A549 (cell line): Measurements from ENCODE around the gene TTC12. TPM values are rescaled to one million over a fixed set of nuclear protein-coding genes. Genes with fewer than 3 reads are reported as not detected.

Source experiments
- ATAC-seq, 2 experiments: fragments of 200-7000 bp in 1 of 2; fragments of >200 bp in 1 of 2; cut with Nextera tagmentation in 1 of 2; cut with Tn5 transposase in 1 of 2; 3 replicates each; pipeline versions ENCODE4 v1.8.0 to v1.9.1; 2018 to 2020; ENCODE audit warnings: mild to moderate bottlenecking in 1 of 2, moderate library complexity in 1 of 2
- CTCF ChIA-PET: fragments of 300-600 bp; sonication (Branson Sonifier 250); formaldehyde crosslinking; extraction: SDS; loops from one replicate; lab custom pipeline; 2021; ENCODE audit warnings: antibody characterized with exemption, inconsistent platforms; lab: Yijun Ruan, JAX
- POLR2A ChIA-PET: fragments of 350-600 bp; formaldehyde crosslinking; extraction: SDS; loops from one replicate; lab custom pipeline; 2021; ENCODE audit warnings: antibody characterized with exemption, inconsistent platforms; lab: Yijun Ruan, JAX
- DNase-seq, 2 experiments: peaks; one replicate each; pipeline versions ENCODE4 v3.0.0 to v3.0.0-alpha.2; 2011 to 2016; ENCODE audit warnings: low read depth in 1 of 2, low spot score in 1 of 2
- FAIRE-seq: peaks from 2 replicates; lab custom pipeline; 2011; peaks lifted over from hg19 to GRCh38; lab: Jason Lieb, UNC
- H3K27ac ChIP-seq, 2 experiments: fragments of >200 bp; sonication (Bioruptor Twin); formaldehyde crosslinking; 3 replicates each; pipeline ENCODE4 v1.5.1; 2016 to 2017
- H3K4me1 ChIP-seq: fragments of >200 bp; sonication (Bioruptor Twin); formaldehyde crosslinking; 3 replicates; pipeline ENCODE4 v1.6.1; 2016
- H3K4me2 ChIP-seq: fragments of >200 bp; sonication (Bioruptor Twin); formaldehyde crosslinking; 3 replicates; pipeline ENCODE4 v1.6.1; 2016
- H3K4me3 ChIP-seq: fragments of >200 bp; sonication (Bioruptor Twin); formaldehyde crosslinking; 3 replicates; pipeline ENCODE4 v1.5.1; 2016
- H3K9me3 ChIP-seq: fragments of >200 bp; sonication (Bioruptor Twin); formaldehyde crosslinking; 3 replicates; pipeline ENCODE4 v1.6.1; 2016
- ATOH8 ChIP-seq: fragments of 250-450 bp; sonication (Bioruptor Pico); IDR thresholded peaks from 2 replicates; pipeline ENCODE4 v1.5.0; 2020; ENCODE audit warnings: low read depth, mild to moderate bottlenecking, moderate library complexity
- BCL3 ChIP-seq: fragments of >200 bp; sonication (Bioruptor Twin); formaldehyde crosslinking; IDR thresholded peaks from 3 replicates; pipeline ENCODE4 v1.6.1; 2016
- BHLHE40 ChIP-seq: IDR thresholded peaks from 2 replicates; pipeline ENCODE4 v1.6.1; 2012; ENCODE audit warnings: low read depth, low read length, inconsistent platforms
- CBX8 ChIP-seq: fragments of 200-600 bp; sonication (generic); IDR thresholded peaks from 2 replicates; pipeline ENCODE4 v1.6.1; 2016
- CEBPB ChIP-seq, 2 experiments: fragments of >200 bp in 1 of 2; sonication (Bioruptor Twin) in 1 of 2; formaldehyde crosslinking in 1 of 2; IDR thresholded peaks; 2 replicates each; pipeline ENCODE4 v1.6.1; 2012 to 2016
- EHF ChIP-seq: fragments of 250-450 bp; sonication (Bioruptor Pico); IDR thresholded peaks from 2 replicates; pipeline ENCODE4 v1.5.0; 2020; ENCODE audit warnings: mild to moderate bottlenecking
- EHMT2 ChIP-seq: fragments of 200-600 bp; sonication (generic); IDR thresholded peaks from 2 replicates; pipeline ENCODE4 v1.6.1; 2016; ENCODE audit warnings: antibody characterized with exemption, low read depth, mild to moderate bottlenecking, moderate library complexity
- ELK1 ChIP-seq: fragments of 150-350 bp; IDR thresholded peaks from 2 replicates; pipeline ENCODE4 v1.6.1; 2014; ENCODE audit warnings: low read depth, mild to moderate bottlenecking, low read length
- FOSB ChIP-seq: fragments of 250-450 bp; sonication (Bioruptor Pico); IDR thresholded peaks from 2 replicates; pipeline ENCODE4 v1.5.0; 2020; ENCODE audit warnings: mild to moderate bottlenecking, moderate library complexity
- FOXS1 ChIP-seq: fragments of 250-450 bp; sonication (Bioruptor Pico); IDR thresholded peaks from 2 replicates; pipeline ENCODE4 v1.5.0; 2020; ENCODE audit warnings: mild to moderate bottlenecking, moderate library complexity
- HES2 ChIP-seq: fragments of >200 bp; sonication (Bioruptor Twin); formaldehyde crosslinking; IDR thresholded peaks from 2 replicates; pipeline ENCODE4 v1.6.1; 2016
- HOXB13 ChIP-seq: fragments of 250-450 bp; sonication (Bioruptor Pico); IDR thresholded peaks from 2 replicates; pipeline ENCODE4 v1.5.0; 2020; ENCODE audit warnings: low read depth, mild to moderate bottlenecking, moderate library complexity
- JUN ChIP-seq, 2 experiments: fragments of >200 bp; sonication (Bioruptor Twin); formaldehyde crosslinking; IDR thresholded peaks; 2 replicates in 1 of 2; 3 replicates in 1 of 2; pipeline ENCODE4 v1.6.1; 2016 to 2017
- KDM1A ChIP-seq: fragments of 200-600 bp; sonication (generic); IDR thresholded peaks from 2 replicates; pipeline ENCODE4 v1.6.1; 2016; ENCODE audit warnings: low read depth, mild to moderate bottlenecking
- KDM5A ChIP-seq: fragments of 200-600 bp; sonication (generic); IDR thresholded peaks from 2 replicates; pipeline ENCODE4 v1.6.1; 2016; ENCODE audit warnings: antibody characterized with exemption, mild to moderate bottlenecking
- MAFK ChIP-seq: fragments of 450-650 bp; IDR thresholded peaks from 2 replicates; pipeline ENCODE4 v1.6.1; 2014; ENCODE audit not compliant: partially characterized antibody
- MAX ChIP-seq: IDR thresholded peaks from 2 replicates; pipeline ENCODE4 v1.6.1; 2012
- MYC ChIP-seq: IDR thresholded peaks from 2 replicates; pipeline ENCODE4 v1.6.1; 2012; ENCODE audit warnings: mild to moderate bottlenecking, inconsistent platforms, low read length, improper control_type of control experiment, borderline replicate concordance
- NFE2L2 ChIP-seq: fragments of 150-350 bp; conservative IDR thresholded peaks from 2 replicates; pipeline ENCODE4 v1.6.1; 2014; ENCODE audit warnings: low read length
- NR3C1 ChIP-seq: fragments of >200 bp; sonication (Bioruptor Twin); formaldehyde crosslinking; IDR thresholded peaks from 3 replicates; pipeline ENCODE4 v1.6.1; 2017
- PHF8 ChIP-seq: fragments of 200-600 bp; sonication (generic); IDR thresholded peaks from 2 replicates; pipeline ENCODE4 v1.6.1; 2016; ENCODE audit warnings: low read depth, mild to moderate bottlenecking, antibody characterized with exemption, moderate library complexity, borderline replicate concordance
- POLR2A ChIP-seq: IDR thresholded peaks from 2 replicates; pipeline ENCODE4 v1.6.1; 2012; ENCODE audit warnings: mild to moderate bottlenecking, low read length
- RAD21 ChIP-seq, 2 experiments: fragments of >200 bp in 1 of 2; sonication (Bioruptor Twin) in 1 of 2; formaldehyde crosslinking in 1 of 2; IDR thresholded peaks in 1 of 2; conservative IDR thresholded peaks in 1 of 2; 2 replicates in 1 of 2; 3 replicates in 1 of 2; pipeline ENCODE4 v1.6.1; 2012 to 2018; ENCODE audit warnings: inconsistent platforms in 1 of 2
- RCOR1 ChIP-seq: fragments of 150-350 bp; IDR thresholded peaks from 2 replicates; pipeline ENCODE4 v1.6.1; 2014; ENCODE audit warnings: antibody characterized with exemption, low read length, low read depth
- RFX5 ChIP-seq: fragments of 450-650 bp; IDR thresholded peaks from 2 replicates; pipeline ENCODE4 v1.7.1; 2014; ENCODE audit warnings: antibody characterized with exemption, mild to moderate bottlenecking, moderate library complexity
- RNF2 ChIP-seq: fragments of 200-600 bp; sonication (generic); IDR thresholded peaks from 2 replicates; pipeline ENCODE4 v1.6.1; 2016; ENCODE audit warnings: low read depth, mild to moderate bottlenecking, antibody characterized with exemption, moderate library complexity, borderline replicate concordance
- SMC3 ChIP-seq: fragments of >200 bp; sonication (Bioruptor Twin); formaldehyde crosslinking; IDR thresholded peaks from 3 replicates; pipeline ENCODE4 v1.6.1; 2018; ENCODE audit warnings: inconsistent platforms
- SREBF2 ChIP-seq: fragments of 450-650 bp; IDR thresholded peaks from 2 replicates; pipeline ENCODE4 v1.6.1; 2014; ENCODE audit warnings: mild to moderate bottlenecking, moderate library complexity
- TFCP2L1 ChIP-seq: fragments of 250-450 bp; sonication (Bioruptor Pico); IDR thresholded peaks from 2 replicates; pipeline ENCODE4 v1.5.0; 2021; ENCODE audit warnings: mild to moderate bottlenecking
- TP53 ChIP-seq: fragments of 250-450 bp; sonication (Bioruptor Pico); IDR thresholded peaks from 2 replicates; pipeline ENCODE4 v1.5.0; 2021; ENCODE audit warnings: mild to moderate bottlenecking, moderate library complexity
- ZFP36 ChIP-seq: fragments of 450-650 bp; IDR thresholded peaks from 2 replicates; pipeline ENCODE4 v1.6.1; 2014; ENCODE audit warnings: borderline replicate concordance; ENCODE audit not compliant: partially characterized antibody
- ZNF302 ChIP-seq: fragments of 250-450 bp; sonication (Bioruptor Pico); IDR thresholded peaks from 2 replicates; pipeline ENCODE4 v1.9.0; 2021; ENCODE audit warnings: inconsistent platforms, mild to moderate bottlenecking, moderate library complexity
- WGBS: methylation state at CpG from one replicate; pipeline ENCODE4 v1.1.6; 2017; ENCODE audit errors: missing lambda C conversion rate; 5-methylcytosine and 5-hydroxymethylcytosine counted together
- polyA plus RNA-seq, 4 experiments: library from polyadenylated mRNA; depleted of rRNA in 3 of 4; stranded (reverse); fragments of >200 nt; fragmentation: RNase III in 1 of 4; extraction: RNeasy Plus Mini Kit Qiagen cat#74134 plus additional on column Dnase treatment in 1 of 4; gene quantifications; 2 replicates in 3 of 4; 3 replicates in 1 of 4; pipeline ENCODE4 v1.2.3, GENCODE V29; 2011 to 2017

Gene TTC12
- polyA plus RNA-seq, 2 of the 4 experiments (the other 2 are of a cell fraction): 5.9 to 13.5 TPM

GRCh38 chr11:113311536-113311935 is 2.8 kb upstream of the TTC12 start:
- no peak overlapping the region for H3K4me2 ChIP-seq
- no peaks in the 10 kb centered on the region for H3K9me3 ChIP-seq
- no peak overlapping the region for H3K4me3 ChIP-seq
- ChIA-PET POLR2A (no interaction called here), CTCF (interaction anchor here (1.8 to 2.7 kb wide), 2 partner anchors 221 to 949 kb away, joined by 5 to 10 read pairs; no protein-coding TSS in a partner anchor)
- FAIRE-seq: no peak
- TF ChIP-seq RFX5 (no peak), SMC3 (no peak), ZNF302 (CRISPR knock-in tag) (no peak), POLR2A (no peak), MYC (no peak), HOXB13 (CRISPR knock-in tag) (no peak)
- TF ChIP-seq, all 56 proteins: peak for 0
- WGBS: 73% methylated on average over 1 of the region's 1 CpG
- ATAC-seq: no peak
- Histone ChIP-seq H3K4me1 (peaks cover 10% of the 10 kb centered on the region; the same call in 2 of the 3 replicates), H3K27ac (no peak overlapping the region)
- no peak for DNase-seq

- peak overlapping the region; percentile 71 for H3K4me2 ChIP-seq
- WGBS: 78% methylated on average over 3 of the region's 3 CpGs
- ChIA-PET POLR2A (no interaction called here), CTCF (interaction anchor here (0.7 to 1.7 kb wide), 8 partner anchors 8 to 947 kb away, joined by 3 to 10 read pairs (median 4); no protein-coding TSS in a partner anchor)
- no peaks in the 10 kb centered on the region for H3K9me3 ChIP-seq
- no peak overlapping the region for H3K27ac ChIP-seq
- no peak for DNase-seq
- FAIRE-seq: no peak
- no peak overlapping the region; the same call in 2 of the 3 replicates for H3K4me3 ChIP-seq
- TF ChIP-seq HES2 (no peak), TP53 (CRISPR knock-in tag) (no peak), NFE2L2 (no peak), RFX5 (no peak), ZFP36 (no peak), MAFK (no peak), KDM1A (no peak), MAX (no peak), EHF (CRISPR knock-in tag) (no peak), BHLHE40 (no peak), HOXB13 (CRISPR knock-in tag) (no peak), FOSB (CRISPR knock-in tag) (no peak), RNF2 (no peak), MYC (no peak), CBX8 (no peak), PHF8 (no peak), EHMT2 (no peak), RCOR1 (no peak), JUN (IDR thresholded peaks at IDR 0.05) (no peak)
- no peak for ATAC-seq
- H3K4me1 ChIP-seq: peaks cover 10% of the 10 kb centered on the region; the same call in 2 of the 3 replicates
These were observed 782 bp upstream of the TTC12 start for GRCh38 chr11:113313601-113314000.

GRCh38 chr11:113314065-113314388 is 356 bp upstream of the TTC12 start:
- peak overlapping the region in 1 of 2 experiments; percentile 56; a peak in 2 of 6 replicates for H3K27ac ChIP-seq
- peak overlapping the region; percentile 71 for H3K4me2 ChIP-seq
- H3K4me1 ChIP-seq: peaks cover 10% of the 10 kb centered on the region; the same call in 2 of the 3 replicates
- no peak for FAIRE-seq
- H3K4me3 ChIP-seq: peak overlapping the region; percentile 68
- ATAC-seq: no peak
- 13% methylated on average over 9 of the region's 9 CpGs for WGBS
- no peak for DNase-seq
- ChIA-PET POLR2A (interaction anchor here (0.9 kb wide), 1 partner anchor 474 kb away, joined by 3 read pairs; no protein-coding TSS in a partner anchor), CTCF (interaction anchor here (1.1 to 1.7 kb wide), 5 partner anchors 9 to 946 kb away, joined by 3 to 10 read pairs (median 4); no protein-coding TSS in a partner anchor)
- H3K9me3 ChIP-seq: no peaks in the 10 kb centered on the region
- no peak for TF ChIP-seq ATOH8 (CRISPR knock-in tag)
- no peak for TF ChIP-seq EHMT2
- TF ChIP-seq RAD21 (conservative IDR thresholded peaks at IDR 0.05 in 1 of 2, IDR thresholded peaks at IDR 0.05 in 1 of 2): no peak
- no peak for TF ChIP-seq KDM5A
- no peak for TF ChIP-seq RFX5
- no peak for TF ChIP-seq EHF (CRISPR knock-in tag)
- no peak for TF ChIP-seq SREBF2
- TF ChIP-seq NFE2L2: no peak
- TF ChIP-seq RNF2: no peak
- no peak for TF ChIP-seq RCOR1
- TF ChIP-seq MYC: no peak
- no peak for TF ChIP-seq ELK1
- TF ChIP-seq FOXS1 (CRISPR knock-in tag): no peak
- TF ChIP-seq NR3C1: no peak
- TF ChIP-seq CEBPB (IDR thresholded peaks at IDR 0.05): no peak
- TF ChIP-seq HOXB13 (CRISPR knock-in tag): no peak
- no peak for TF ChIP-seq BCL3
- no peak for TF ChIP-seq TFCP2L1 (CRISPR knock-in tag)
- no peak for TF ChIP-seq MAFK
